NCI-H345 (cell line): ENCODE measurements around the gene SUN2.
"Not testable (repeated sequence)": the region's sequence is repeated elsewhere in the genome, so short reads cannot be mapped to it uniquely, and the experiment has no call there.

Experiments used
- DNase-seq: peaks from one replicate; lab custom pipeline; 2025; lab: John Stamatoyannopoulos, UW

The SUN2 gene

GRCh38 chr22:38755911-38756532, at the start of gene SUN2:
Gene SUN2 (minus strand): TSS chr22:38755998. CDS start chr22:38752628, 3,370 bp downstream.
- peak; percentile 74 for DNase-seq

GRCh38 chr22:38805041-38805593, 49.3 kb upstream of the SUN2 start:
- DNase-seq = not testable (repeated sequence)

- peak; percentile 66 for DNase-seq
Observed at GRCh38 chr22:38802671-38803121, 46.9 kb upstream of the SUN2 start.

- DNase-seq = no peak
Observed at GRCh38 chr22:38799265-38800002, 43.6 kb upstream of the SUN2 start.

GRCh38 chr22:38798496-38798895, 42.7 kb upstream of the SUN2 start:
- no peak for DNase-seq

- DNase-seq = no peak
Observed at GRCh38 chr22:38796262-38796957, 40.6 kb upstream of the SUN2 start.

GRCh38 chr22:38795569-38795968, 39.8 kb upstream of the SUN2 start:
- no peak for DNase-seq

GRCh38 chr22:38793721-38794466, 38.1 kb upstream of the SUN2 start, which contains the start of gene DNAL4:
Gene DNAL4 (minus strand): TSS chr22:38794143. CDS start chr22:38782731, 11,412 bp downstream.
- peak; percentile 96 for DNase-seq

- DNase-seq = no peak
Observed at GRCh38 chr22:38793317-38793716, 37.5 kb upstream of the SUN2 start.

GRCh38 chr22:38792833-38793232, 37.0 kb upstream of the SUN2 start:
- no peak for DNase-seq

- no peak for DNase-seq
Observed at GRCh38 chr22:38789606-38790005, 33.8 kb upstream of the SUN2 start.

GRCh38 chr22:38788846-38789245, 33.0 kb upstream of the SUN2 start:
- no peak for DNase-seq

GRCh38 chr22:38788021-38788816, 32.4 kb upstream of the SUN2 start:
- DNase-seq = no peak

GRCh38 chr22:38786631-38787030, 30.8 kb upstream of the SUN2 start:
- DNase-seq = no peak

GRCh38 chr22:38784856-38785255, 29.1 kb upstream of the SUN2 start:
- no peak for DNase-seq

GRCh38 chr22:38784035-38784434, 28.2 kb upstream of the SUN2 start:
- DNase-seq = no peak

GRCh38 chr22:38783095-38783615, 27.4 kb upstream of the SUN2 start:
- no peak for DNase-seq

- no peak for DNase-seq
Observed at GRCh38 chr22:38782402-38783094, 26.8 kb upstream of the SUN2 start.

- no peak for DNase-seq
Observed at GRCh38 chr22:38781033-38781432, 25.2 kb upstream of the SUN2 start.

GRCh38 chr22:38777087-38777671, 21.4 kb upstream of the SUN2 start:
- DNase-seq = no peak
